Measurements from ENCODE around the gene KRTAP3-1. TPM values are rescaled to one million over a fixed set of nuclear protein-coding genes. Genes with fewer than 3 reads are reported as not detected.

The KRTAP3-1 gene
- total RNA-seq, 6 experiments from 2014 or later = 2.5 to 10.2 (median 3.3) TPM

GRCh38 chr17:40975516-40975915 lies 33.4 kb downstream of the KRTAP3-1 start:
- no peak for DNase-seq
- Mint-ChIP-seq H3K4me3 (no peak overlapping the region), H3K27me3 (ENCODE audit: insufficient read depth) (no peaks in the 10 kb centered on the region), H3K27ac (no peak overlapping the region), H3K9me3 (no peaks in the 10 kb centered on the region), H3K4me1 (ENCODE audit: low read depth) (no peaks in the 10 kb centered on the region), H3K36me3 (ENCODE audit: low read depth) (no peaks in the 10 kb centered on the region)
- TF ChIP-seq, protein P1, sequence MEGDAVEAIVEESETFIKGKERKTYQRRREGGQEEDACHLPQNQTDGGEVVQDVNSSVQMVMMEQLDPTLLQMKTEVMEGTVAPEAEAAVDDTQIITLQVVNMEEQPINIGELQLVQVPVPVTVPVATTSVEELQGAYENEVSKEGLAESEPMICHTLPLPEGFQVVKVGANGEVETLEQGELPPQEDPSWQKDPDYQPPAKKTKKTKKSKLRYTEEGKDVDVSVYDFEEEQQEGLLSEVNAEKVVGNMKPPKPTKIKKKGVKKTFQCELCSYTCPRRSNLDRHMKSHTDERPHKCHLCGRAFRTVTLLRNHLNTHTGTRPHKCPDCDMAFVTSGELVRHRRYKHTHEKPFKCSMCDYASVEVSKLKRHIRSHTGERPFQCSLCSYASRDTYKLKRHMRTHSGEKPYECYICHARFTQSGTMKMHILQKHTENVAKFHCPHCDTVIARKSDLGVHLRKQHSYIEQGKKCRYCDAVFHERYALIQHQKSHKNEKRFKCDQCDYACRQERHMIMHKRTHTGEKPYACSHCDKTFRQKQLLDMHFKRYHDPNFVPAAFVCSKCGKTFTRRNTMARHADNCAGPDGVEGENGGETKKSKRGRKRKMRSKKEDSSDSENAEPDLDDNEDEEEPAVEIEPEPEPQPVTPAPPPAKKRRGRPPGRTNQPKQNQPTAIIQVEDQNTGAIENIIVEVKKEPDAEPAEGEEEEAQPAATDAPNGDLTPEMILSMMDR (IDR thresholded peaks at IDR 0.05) = no peak

- no peaks in the 10 kb centered on the region for H3K27me3 Mint-ChIP-seq (ENCODE audit: insufficient read depth)
- H3K9me3 Mint-ChIP-seq = no peaks in the 10 kb centered on the region
- H3K36me3 Mint-ChIP-seq (ENCODE audit: low read depth) = no peaks in the 10 kb centered on the region
- no peak for DNase-seq
- no peak overlapping the region for H3K27ac Mint-ChIP-seq
- TF ChIP-seq, protein P1 (IDR thresholded peaks at IDR 0.05) = no peak
- H3K4me3 Mint-ChIP-seq = no peak overlapping the region
- H3K4me1 Mint-ChIP-seq (ENCODE audit: low read depth) = no peaks in the 10 kb centered on the region
Measured at GRCh38 chr17:40974366-40974765, 34.6 kb downstream of the KRTAP3-1 start.

GRCh38 chr17:40967582-40967981 lies 41.3 kb downstream of the KRTAP3-1 start:
- H3K27ac Mint-ChIP-seq = no peak overlapping the region
- TF ChIP-seq, protein P1 (IDR thresholded peaks at IDR 0.05) = no peak
- no peaks in the 10 kb centered on the region for H3K27me3 Mint-ChIP-seq (ENCODE audit: insufficient read depth)
- peaks cover 22% of the 10 kb centered on the region for H3K9me3 Mint-ChIP-seq
- peaks cover 8% of the 10 kb centered on the region for H3K4me1 Mint-ChIP-seq (ENCODE audit: low read depth)
- no peak overlapping the region for H3K4me3 Mint-ChIP-seq
- DNase-seq = no peak
- peaks cover 22% of the 10 kb centered on the region for H3K36me3 Mint-ChIP-seq (ENCODE audit: low read depth)

GRCh38 chr17:40966848-40967247 lies 42.1 kb downstream of the KRTAP3-1 start, which contains the start of gene KRT39:
TSS of gene KRT39 (minus strand) at chr17:40966948. CDS start at chr17:40966856, 92 bp downstream.
- peaks cover 22% of the 10 kb centered on the region for H3K9me3 Mint-ChIP-seq
- H3K27ac Mint-ChIP-seq = no peak within 1 kb of the TSS
- peaks cover 22% of the 10 kb centered on the region for H3K36me3 Mint-ChIP-seq (ENCODE audit: low read depth)
- H3K4me3 Mint-ChIP-seq = no peak within 1 kb of the TSS
- TF ChIP-seq, protein P1 (IDR thresholded peaks at IDR 0.05) = no peak
- peaks cover 11% of the 10 kb centered on the region for H3K4me1 Mint-ChIP-seq (ENCODE audit: low read depth)
- H3K27me3 Mint-ChIP-seq (ENCODE audit: insufficient read depth) = no peaks in the 10 kb centered on the region
- no peak for DNase-seq

- TF ChIP-seq, protein P1 (IDR thresholded peaks at IDR 0.05) = peak; percentile 73
- DNase-seq = no peak
- peaks cover 37% of the 10 kb centered on the region for H3K4me1 Mint-ChIP-seq (ENCODE audit: low read depth)
- no peak overlapping the region for H3K4me3 Mint-ChIP-seq
- H3K27ac Mint-ChIP-seq = no peak overlapping the region
- no peaks in the 10 kb centered on the region for H3K27me3 Mint-ChIP-seq (ENCODE audit: insufficient read depth)
- H3K36me3 Mint-ChIP-seq (ENCODE audit: low read depth) = peaks cover 22% of the 10 kb centered on the region
- peaks cover 22% of the 10 kb centered on the region for H3K9me3 Mint-ChIP-seq
Measured at GRCh38 chr17:40963838-40964237, 45.1 kb downstream of the KRTAP3-1 start.
